H9 (cell line): ENCODE data around the gene METTL22. TPM values are rescaled to one million over a fixed set of nuclear protein-coding genes. Genes with fewer than 3 reads are reported as not detected.

Experiments used
- DNase-seq: peaks from one replicate; pipeline ENCODE4 v3.0.0-alpha.2; 2017
- H2AFZ ChIP-seq: one replicate; pipeline ENCODE4 v1.6.1; 2013; ENCODE audit warnings: mild to moderate bottlenecking, low read length, control low read depth, moderate library complexity
- H2AK5ac ChIP-seq: 2 replicates; pipeline ENCODE4 v1.6.1; 2013; ENCODE audit warnings: low read length, control low read depth, mixed read lengths; ENCODE audit not compliant: insufficient read length
- H2BK120ac ChIP-seq: one replicate; pipeline ENCODE4 v1.6.1; 2013; ENCODE audit warnings: low read depth, mild to moderate bottlenecking, low read length, control low read depth, inconsistent platforms; ENCODE audit not compliant: poor library complexity, severe bottlenecking
- H2BK12ac ChIP-seq: 2 replicates; pipeline ENCODE4 v1.6.1; 2013; ENCODE audit warnings: low read length, control low read depth, mixed read lengths, low read depth; ENCODE audit not compliant: insufficient read length
- H2BK15ac ChIP-seq: 2 replicates; pipeline ENCODE4 v1.6.1; 2013; ENCODE audit warnings: low read depth, low read length, control low read depth
- H2BK20ac ChIP-seq: one replicate; pipeline ENCODE4 v1.6.1; 2013; ENCODE audit warnings: low read depth, mild to moderate bottlenecking, low read length, control low read depth, inconsistent platforms; ENCODE audit not compliant: poor library complexity, severe bottlenecking
- H2BK5ac ChIP-seq: 2 replicates; pipeline ENCODE4 v1.6.1; 2013; ENCODE audit warnings: low read length, control low read depth, mixed read lengths; ENCODE audit not compliant: insufficient read length
- H3K14ac ChIP-seq: 2 replicates; pipeline ENCODE4 v1.6.1; 2013; ENCODE audit warnings: low read length, control low read depth; ENCODE audit not compliant: insufficient read depth
- H3K18ac ChIP-seq: 2 replicates; pipeline ENCODE4 v1.6.1; 2013; ENCODE audit warnings: low read depth, mild to moderate bottlenecking, mixed read lengths, low read length, control low read depth; ENCODE audit not compliant: insufficient read length
- H3K23ac ChIP-seq: 2 replicates; pipeline ENCODE4 v1.6.1; 2013; ENCODE audit warnings: low read length, control low read depth, mixed read lengths, low read depth; ENCODE audit not compliant: insufficient read length
- H3K23me2 ChIP-seq: 2 replicates; pipeline ENCODE4 v1.6.1; 2013; ENCODE audit warnings: low read depth, mild to moderate bottlenecking, mixed read lengths, low read length, control low read depth; ENCODE audit not compliant: insufficient read length, poor library complexity, severe bottlenecking
- H3K27ac ChIP-seq: 2 replicates; pipeline ENCODE4 v1.5.1; 2013; ENCODE audit warnings: low read length, control low read depth, mixed read lengths, low read depth; ENCODE audit not compliant: insufficient read length
- H3K27me3 ChIP-seq: 2 replicates; pipeline ENCODE4 v1.6.1; 2013; ENCODE audit warnings: low read length, control low read depth, inconsistent platforms; ENCODE audit not compliant: insufficient read depth
- H3K4ac ChIP-seq: 2 replicates; pipeline ENCODE4 v1.6.1; 2013; ENCODE audit warnings: low read depth, mild to moderate bottlenecking, control low read depth, inconsistent platforms, low read length, moderate library complexity
- H3K4me1 ChIP-seq: 2 replicates; pipeline ENCODE4 v1.6.1; 2013; ENCODE audit warnings: low read length, control low read depth, inconsistent platforms; ENCODE audit not compliant: insufficient read depth
- H3K4me2 ChIP-seq: 2 replicates; pipeline ENCODE4 v1.6.1; 2013; ENCODE audit warnings: low read length, control low read depth, mixed read lengths; ENCODE audit not compliant: insufficient read length, insufficient read depth
- H3K56ac ChIP-seq: 2 replicates; pipeline ENCODE4 v1.6.1; 2013; ENCODE audit warnings: low read depth, mild to moderate bottlenecking, mixed read lengths, low read length, control low read depth; ENCODE audit not compliant: insufficient read length
- H3K79me1 ChIP-seq: 2 replicates; pipeline ENCODE4 v1.6.1; 2013; ENCODE audit warnings: low read depth, mild to moderate bottlenecking, moderate library complexity, low read length, control low read depth, inconsistent platforms; ENCODE audit not compliant: insufficient read depth, poor library complexity, severe bottlenecking
- H3K79me2 ChIP-seq: 2 replicates; pipeline ENCODE4 v1.6.1; 2013; ENCODE audit warnings: low read length, control low read depth, inconsistent platforms; ENCODE audit not compliant: insufficient read depth
- H3K9ac ChIP-seq: 2 replicates; pipeline ENCODE4 v1.6.1; 2013; ENCODE audit warnings: low read length, control low read depth, mixed read lengths; ENCODE audit not compliant: insufficient read length; ENCODE audit errors: extremely low read depth
- H3K9me3 ChIP-seq: one replicate; pipeline ENCODE4 v1.6.1; 2013; ENCODE audit warnings: low read depth, low read length, inconsistent platforms; ENCODE audit not compliant: control insufficient read depth
- H3T11ph ChIP-seq: one replicate; pipeline ENCODE4 v1.6.1; 2013; ENCODE audit warnings: mild to moderate bottlenecking, low read length, control low read depth, inconsistent platforms
- H4K20me1 ChIP-seq: one replicate; pipeline ENCODE4 v1.6.1; 2013; ENCODE audit not compliant: control insufficient read depth, insufficient read length, insufficient read depth
- H4K5ac ChIP-seq: 2 replicates; pipeline ENCODE4 v1.6.1; 2013; ENCODE audit warnings: low read depth, mild to moderate bottlenecking, mixed read lengths, low read length, control low read depth; ENCODE audit not compliant: insufficient read length
- H4K8ac ChIP-seq: replicated peaks from 2 replicates; pipeline ENCODE4 v1.6.1; 2013; ENCODE audit warnings: low read length, control low read depth, mixed read lengths, low read depth; ENCODE audit not compliant: insufficient read length
- H4K91ac ChIP-seq: 2 replicates; pipeline ENCODE4 v1.6.1; 2013; ENCODE audit warnings: low read depth, mild to moderate bottlenecking, moderate library complexity, mixed read lengths, low read length, control low read depth; ENCODE audit not compliant: insufficient read length
- H3K27ac Mint-ChIP-seq, 3 experiments: 2 replicates in 2 of 3; 3 replicates in 1 of 3; pipeline ENCODE4 v1.8.0; 2020 to 2021; ENCODE audit warnings: mixed read lengths in 3 of 3, mild to moderate bottlenecking in 1 of 3, moderate library complexity in 1 of 3
- H3K27me3 Mint-ChIP-seq: 2 replicates; pipeline ENCODE4 v1.8.0; 2021; ENCODE audit warnings: low read depth, mild to moderate bottlenecking, moderate library complexity, mixed read lengths
- H3K36me3 Mint-ChIP-seq, 3 experiments: 2 replicates in 2 of 3; 3 replicates in 1 of 3; pipeline ENCODE4 v1.8.0; 2020 to 2021; ENCODE audit warnings: low read depth in 3 of 3, mixed read lengths in 3 of 3; ENCODE audit not compliant: insufficient read depth in 1 of 3
- H3K4me1 Mint-ChIP-seq, 2 experiments: 2 replicates each; pipeline ENCODE4 v1.8.0; 2020; ENCODE audit warnings: mixed read lengths in 2 of 2
- H3K4me3 Mint-ChIP-seq, 2 experiments: 2 replicates in 1 of 2; 3 replicates in 1 of 2; pipeline ENCODE4 v1.8.0; 2020 to 2021; ENCODE audit warnings: mild to moderate bottlenecking in 2 of 2, mixed read lengths in 2 of 2, moderate library complexity in 1 of 2
- H3K9me3 Mint-ChIP-seq, 2 experiments: 2 replicates in 1 of 2; 3 replicates in 1 of 2; pipeline ENCODE4 v1.8.0; 2020; ENCODE audit warnings: mild to moderate bottlenecking in 2 of 2, mixed read lengths in 2 of 2, moderate library complexity in 1 of 2
- WGBS: extraction: QIAGEN DNeasy Blood & Tissue Kit; methylation state at CpG from one replicate; pipeline ENCODE4 v1.1.7; 2013; ENCODE audit warnings: missing lambda C conversion rate, low lambda C conversion rate, mixed read lengths; ENCODE audit not compliant: insufficient read length; ENCODE audit errors: extremely low coverage; 5-methylcytosine and 5-hydroxymethylcytosine counted together
- total RNA-seq: library from RNA; stranded (reverse); gene quantifications from 2 replicates; pipeline ENCODE4 v1.2.1, GENCODE V29; 2021
- TF ChIP-seq, protein P1 (sequence below): fragments of 200-600 bp; sonication (generic); conservative IDR thresholded peaks from 3 replicates; pipeline ENCODE4 v1.8.0; 2021; ENCODE audit warnings: antibody characterized with exemption, mild to moderate bottlenecking

METTL22 gene
- total RNA-seq, 1 experiment from 2014 or later = 51.9 TPM

DNA sequence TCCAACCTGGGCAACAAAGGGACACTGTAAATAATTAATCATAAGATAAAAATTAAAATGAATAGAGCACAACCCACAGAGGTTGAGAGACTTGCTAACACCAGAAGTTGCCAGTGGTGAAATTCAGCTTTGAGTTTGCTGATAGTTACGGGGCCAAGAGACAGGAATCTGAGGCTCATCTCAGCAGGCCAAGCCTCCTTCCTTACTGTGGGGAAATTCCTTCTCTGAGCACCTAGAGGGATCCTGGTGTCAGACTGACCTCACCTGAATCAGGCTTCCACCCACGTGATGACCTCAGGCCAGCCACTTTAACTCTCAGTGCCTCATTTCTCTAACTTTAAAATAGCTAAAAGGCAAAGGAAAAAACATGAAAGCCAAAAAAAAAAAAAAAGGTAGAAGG is 57.7 kb downstream of the METTL22 start:
- no CpG with 5 or more reads among the region's 2 CpGs for WGBS
- no peak overlapping the region for H3K14ac ChIP-seq
- no peaks in the 10 kb centered on the region for H4K20me1 ChIP-seq
- no peak overlapping the region for H2BK5ac ChIP-seq
- H4K5ac ChIP-seq = no peak overlapping the region
- DNase-seq = no peak
- H2BK15ac ChIP-seq = no peak overlapping the region
- no peak overlapping the region for H3T11ph ChIP-seq
- no peak overlapping the region for H3K9ac ChIP-seq
- Mint-ChIP-seq H3K27ac (no peak overlapping the region), H3K27me3 (peaks cover 21% of the 10 kb centered on the region), H3K36me3 (peaks cover 0 to 8% (median 2%) of the 10 kb centered on the region in 3 experiments; a peak in 4 of 7 replicates), H3K4me1 (peaks cover 6 to 11% of the 10 kb centered on the region in 2 experiments), H3K9me3 (peaks cover 4 to 7% of the 10 kb centered on the region in 2 experiments), H3K4me3 (no peak overlapping the region)
- peaks cover under 1% of the 10 kb centered on the region for H3K23me2 ChIP-seq
- no peaks in the 10 kb centered on the region for H3K79me2 ChIP-seq
- no peak overlapping the region for H2BK12ac ChIP-seq
- no peak overlapping the region for H3K56ac ChIP-seq
- H3K4me2 ChIP-seq = no peak overlapping the region
- H3K79me1 ChIP-seq = no peaks in the 10 kb centered on the region
- TF ChIP-seq, protein P1, sequence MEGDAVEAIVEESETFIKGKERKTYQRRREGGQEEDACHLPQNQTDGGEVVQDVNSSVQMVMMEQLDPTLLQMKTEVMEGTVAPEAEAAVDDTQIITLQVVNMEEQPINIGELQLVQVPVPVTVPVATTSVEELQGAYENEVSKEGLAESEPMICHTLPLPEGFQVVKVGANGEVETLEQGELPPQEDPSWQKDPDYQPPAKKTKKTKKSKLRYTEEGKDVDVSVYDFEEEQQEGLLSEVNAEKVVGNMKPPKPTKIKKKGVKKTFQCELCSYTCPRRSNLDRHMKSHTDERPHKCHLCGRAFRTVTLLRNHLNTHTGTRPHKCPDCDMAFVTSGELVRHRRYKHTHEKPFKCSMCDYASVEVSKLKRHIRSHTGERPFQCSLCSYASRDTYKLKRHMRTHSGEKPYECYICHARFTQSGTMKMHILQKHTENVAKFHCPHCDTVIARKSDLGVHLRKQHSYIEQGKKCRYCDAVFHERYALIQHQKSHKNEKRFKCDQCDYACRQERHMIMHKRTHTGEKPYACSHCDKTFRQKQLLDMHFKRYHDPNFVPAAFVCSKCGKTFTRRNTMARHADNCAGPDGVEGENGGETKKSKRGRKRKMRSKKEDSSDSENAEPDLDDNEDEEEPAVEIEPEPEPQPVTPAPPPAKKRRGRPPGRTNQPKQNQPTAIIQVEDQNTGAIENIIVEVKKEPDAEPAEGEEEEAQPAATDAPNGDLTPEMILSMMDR = no peak
- no peak overlapping the region for H2AK5ac ChIP-seq
- no peak overlapping the region for H2AFZ ChIP-seq
- H3K4ac ChIP-seq = no peak overlapping the region
- H4K8ac ChIP-seq = no peak overlapping the region
- no peak overlapping the region for H4K91ac ChIP-seq
- no peak overlapping the region for H2BK20ac ChIP-seq
- H3K9me3 ChIP-seq = no peaks in the 10 kb centered on the region
- no peak overlapping the region for H3K18ac ChIP-seq
- H2BK120ac ChIP-seq = no peak overlapping the region
- H3K4me1 ChIP-seq = no peaks in the 10 kb centered on the region
- H3K27me3 ChIP-seq = no peaks in the 10 kb centered on the region; the same call in 1 of the 2 replicates
- no peak overlapping the region for H3K23ac ChIP-seq
- H3K27ac ChIP-seq = no peak overlapping the region
